Kidney epithelial cell (primary cell): ENCODE results near the gene IRAK1. TPM values are rescaled to one million over a fixed set of nuclear protein-coding genes. Genes with fewer than 3 reads are reported as not detected.

Experiments
- DNase-seq: peaks from one replicate; pipeline ENCODE4 v3.0.0-alpha.2; 2010; ENCODE audit warnings: low read depth
- H3K27me3 ChIP-seq: 2 replicates; pipeline ENCODE4 v1.6.0; 2011; ENCODE audit warnings: low read length; ENCODE audit not compliant: control insufficient read depth, insufficient read depth
- H3K36me3 ChIP-seq: 2 replicates; pipeline ENCODE4 v1.5.1; 2011; ENCODE audit warnings: low read length; ENCODE audit not compliant: control insufficient read depth, insufficient read depth
- H3K4me3 ChIP-seq: 2 replicates; pipeline ENCODE4 v1.5.1; 2011; ENCODE audit warnings: low read depth, mild to moderate bottlenecking, control low read depth, low read length
- total RNA-seq: library from RNA; depleted of rRNA; stranded (reverse); fragments of >200 nt; gene quantifications from 2 replicates; pipeline ENCODE4 v1.2.3, GENCODE V29; 2015
- TF ChIP-seq, protein P1 (sequence below): IDR thresholded peaks from 2 replicates; pipeline ENCODE4 v1.5.1; 2011; ENCODE audit warnings: mild to moderate bottlenecking, moderate library complexity, low read length, control low read depth, inconsistent platforms; ENCODE audit not compliant: insufficient read depth, poor library complexity, severe bottlenecking

The IRAK1 gene
- total RNA-seq, 1 donor from 2014 or later, result 193 TPM

- no peak for DNase-seq
- no peak overlapping the region for H3K4me3 ChIP-seq
- TF ChIP-seq, protein P1, sequence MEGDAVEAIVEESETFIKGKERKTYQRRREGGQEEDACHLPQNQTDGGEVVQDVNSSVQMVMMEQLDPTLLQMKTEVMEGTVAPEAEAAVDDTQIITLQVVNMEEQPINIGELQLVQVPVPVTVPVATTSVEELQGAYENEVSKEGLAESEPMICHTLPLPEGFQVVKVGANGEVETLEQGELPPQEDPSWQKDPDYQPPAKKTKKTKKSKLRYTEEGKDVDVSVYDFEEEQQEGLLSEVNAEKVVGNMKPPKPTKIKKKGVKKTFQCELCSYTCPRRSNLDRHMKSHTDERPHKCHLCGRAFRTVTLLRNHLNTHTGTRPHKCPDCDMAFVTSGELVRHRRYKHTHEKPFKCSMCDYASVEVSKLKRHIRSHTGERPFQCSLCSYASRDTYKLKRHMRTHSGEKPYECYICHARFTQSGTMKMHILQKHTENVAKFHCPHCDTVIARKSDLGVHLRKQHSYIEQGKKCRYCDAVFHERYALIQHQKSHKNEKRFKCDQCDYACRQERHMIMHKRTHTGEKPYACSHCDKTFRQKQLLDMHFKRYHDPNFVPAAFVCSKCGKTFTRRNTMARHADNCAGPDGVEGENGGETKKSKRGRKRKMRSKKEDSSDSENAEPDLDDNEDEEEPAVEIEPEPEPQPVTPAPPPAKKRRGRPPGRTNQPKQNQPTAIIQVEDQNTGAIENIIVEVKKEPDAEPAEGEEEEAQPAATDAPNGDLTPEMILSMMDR, result no peak
- H3K27me3 ChIP-seq, result no peaks in the 10 kb centered on the region
- no peaks in the 10 kb centered on the region for H3K36me3 ChIP-seq
These were observed 3.2 kb downstream of the IRAK1 start for GRCh38 chrX:154016366-154017076.

- DNase-seq, result no peak
- H3K27me3 ChIP-seq, result no peaks in the 10 kb centered on the region
- no peak overlapping the region for H3K4me3 ChIP-seq
- TF ChIP-seq, protein P1, result no peak
- H3K36me3 ChIP-seq, result peaks cover 1% of the 10 kb centered on the region
These were observed 4.0 kb downstream of the IRAK1 start for GRCh38 chrX:154015581-154016264.

DNA sequence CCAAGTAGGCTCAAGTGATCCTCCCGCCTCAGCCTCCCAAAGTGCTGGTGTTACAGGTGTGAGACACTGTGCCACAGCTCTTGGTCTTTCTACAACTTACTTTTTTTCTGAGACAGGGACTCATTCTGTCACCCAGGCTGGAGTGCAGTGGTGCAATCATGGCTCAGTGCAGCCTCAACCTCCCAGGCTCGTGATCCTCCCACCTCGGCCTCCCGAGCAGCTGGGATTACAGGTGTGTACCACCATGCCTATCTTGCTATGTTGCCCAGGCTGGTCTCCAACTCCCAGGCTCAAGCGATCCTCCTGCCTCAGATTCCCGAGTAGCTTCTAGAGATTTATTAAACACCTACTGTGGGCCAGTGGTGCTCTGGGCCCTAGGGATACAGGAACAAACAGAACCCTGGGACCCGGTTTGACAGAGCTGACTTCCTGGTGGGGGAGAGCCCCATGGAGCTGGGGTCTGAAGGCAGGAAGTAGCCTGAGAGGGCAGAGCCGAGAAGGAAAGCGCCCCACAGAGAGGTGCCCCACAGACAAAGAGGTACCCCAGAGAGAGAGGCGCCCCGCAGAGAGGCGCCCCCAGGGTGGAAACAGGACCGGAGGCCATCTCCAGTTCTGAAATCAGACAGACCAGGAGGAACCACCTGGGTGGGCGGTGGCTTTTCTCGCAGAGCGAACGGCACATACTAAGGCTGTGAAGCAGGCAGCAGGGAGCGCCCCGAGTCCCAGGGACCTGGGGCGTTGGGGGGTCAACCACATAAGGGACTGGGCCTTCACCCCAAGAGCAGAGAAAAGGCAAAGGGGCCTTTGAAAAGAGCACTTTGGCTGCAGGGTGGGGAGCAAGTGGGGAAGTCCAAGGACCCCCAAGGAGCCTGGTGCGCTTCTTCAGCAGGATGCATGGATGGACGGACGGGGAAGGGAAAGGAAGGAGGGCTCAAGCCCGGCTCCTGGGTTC lies 5.0 kb downstream of the IRAK1 start:
- TF ChIP-seq, protein P1, result no peak
- no peaks in the 10 kb centered on the region for H3K27me3 ChIP-seq
- peaks cover 1% of the 10 kb centered on the region for H3K36me3 ChIP-seq
- H3K4me3 ChIP-seq, result no peak overlapping the region
- DNase-seq, result no peak

DNA sequence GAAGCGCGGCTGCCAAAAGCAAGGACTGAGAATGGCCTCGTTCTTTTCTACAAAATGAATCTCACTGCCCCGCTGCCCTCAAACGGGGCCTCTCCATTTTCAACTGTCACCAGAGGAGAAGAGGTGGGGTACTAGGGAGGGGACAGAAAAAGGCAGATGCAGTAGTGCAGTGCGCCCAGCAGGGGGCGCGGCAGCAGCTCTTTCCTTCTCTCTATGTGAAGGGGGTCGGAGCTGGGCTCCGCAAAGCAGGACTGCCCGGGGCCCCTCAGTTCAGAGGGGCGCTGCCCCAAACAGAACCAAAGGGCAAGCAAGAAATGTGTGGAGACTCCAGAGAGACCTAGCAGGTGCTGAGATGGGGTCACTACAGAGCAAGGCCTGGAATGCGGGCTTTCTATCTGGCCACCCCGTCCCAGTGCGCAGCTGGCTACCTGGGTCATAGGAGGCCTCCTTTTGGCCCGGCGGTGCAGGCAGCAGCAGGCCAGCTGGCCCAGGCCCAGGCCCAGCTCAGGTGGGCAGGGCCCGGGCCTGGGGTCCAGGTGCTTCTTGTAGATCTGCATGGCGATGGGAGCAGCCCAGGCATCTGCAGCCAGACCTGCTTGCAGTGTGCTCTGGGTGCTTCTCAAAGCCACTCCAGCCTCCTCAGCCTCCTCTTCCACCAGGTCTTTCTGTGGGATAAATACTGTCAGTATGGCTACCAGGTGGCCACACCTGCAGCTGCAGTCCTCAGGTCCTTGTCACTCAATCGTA lies 5.9 kb downstream of the IRAK1 start:
- Histone ChIP-seq H3K36me3 (peaks cover 1% of the 10 kb centered on the region), H3K27me3 (no peaks in the 10 kb centered on the region), H3K4me3 (no peak overlapping the region)
- TF ChIP-seq, protein P1, result peak; percentile 87
- DNase-seq, result no peak

DNA sequence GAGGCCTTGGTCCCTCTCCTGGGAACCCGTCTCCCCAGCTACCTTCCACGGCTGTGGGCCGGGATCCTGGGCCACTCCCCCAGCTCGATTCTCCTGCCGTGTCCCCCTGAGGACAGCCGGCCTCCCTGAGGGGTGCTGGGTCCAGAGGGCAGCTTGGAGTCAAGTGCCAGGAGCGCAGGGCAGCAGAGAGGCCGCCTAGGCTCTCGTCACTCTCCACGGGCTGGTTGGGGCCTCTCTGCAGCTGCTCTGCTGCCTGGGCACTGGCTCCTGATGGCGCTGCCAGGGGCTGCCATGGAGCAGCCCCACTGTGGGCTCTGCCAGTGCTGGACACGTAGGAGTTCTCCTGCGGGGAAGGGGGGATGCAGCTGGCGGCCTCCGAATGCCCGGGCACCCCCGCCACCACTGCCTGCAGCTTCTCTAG lies 6.7 kb downstream of the IRAK1 start:
- Histone ChIP-seq H3K27me3 (no peaks in the 10 kb centered on the region), H3K36me3 (peaks cover 1% of the 10 kb centered on the region), H3K4me3 (no peak overlapping the region)
- TF ChIP-seq, protein P1, result no peak
- no peak for DNase-seq
